Activated naive CD8-positive, alpha-beta T cell treated with anti-CD3 and anti-CD28 coated beads for 36 hours (primary cell): ENCODE data around the gene ZBTB39. TPM values are rescaled to one million over a fixed set of nuclear protein-coding genes. Genes with fewer than 3 reads are reported as not detected.
"Not testable (repeated sequence)": the region's sequence is repeated elsewhere in the genome, so short reads cannot be mapped to it uniquely, and the experiment has no call there.

Experiments used
- DNase-seq: peaks from one replicate; pipeline ENCODE4 v3.0.0; 2021
- H3K27ac Mint-ChIP-seq: one replicate; pipeline ENCODE4 v1.8.0; 2022; ENCODE audit warnings: mild to moderate bottlenecking, moderate library complexity, mixed read lengths
- H3K27me3 Mint-ChIP-seq: one replicate; pipeline ENCODE4 v1.8.0; 2022; ENCODE audit warnings: mild to moderate bottlenecking, mixed read lengths
- H3K36me3 Mint-ChIP-seq: one replicate; pipeline ENCODE4 v1.8.0; 2021; ENCODE audit warnings: mild to moderate bottlenecking, mixed read lengths
- H3K4me1 Mint-ChIP-seq: one replicate; pipeline ENCODE4 v1.8.0; 2021; ENCODE audit warnings: mixed read lengths
- H3K4me3 Mint-ChIP-seq: one replicate; pipeline ENCODE4 v1.8.0; 2022; ENCODE audit warnings: mild to moderate bottlenecking, moderate library complexity, mixed read lengths
- H3K9me3 Mint-ChIP-seq: one replicate; pipeline ENCODE4 v1.8.0; 2022; ENCODE audit warnings: mixed read lengths
- total RNA-seq, 2 experiments: library from RNA; stranded (reverse); gene quantifications; one replicate each; pipeline ENCODE4 v1.2.3, GENCODE V29; 2021

The ZBTB39 gene
- total RNA-seq, result 1 to 10 TPM; 7.0 to 7.2 TPM

- peaks cover 38% of the 10 kb centered on the region for H3K4me1 Mint-ChIP-seq
- H3K27ac Mint-ChIP-seq, result peak within 1 kb of the TSS; percentile 72
Measured at GRCh38 chr12:57005980-57006808, at the start of gene ZBTB39. ZBTB39 (minus strand) TSS chr12:57006546; CDS start chr12:57004917, 1,629 bp downstream.

GRCh38 chr12:57055824-57056223 is 49.5 kb upstream of the ZBTB39 start:
- Mint-ChIP-seq H3K27me3 (no peaks in the 10 kb centered on the region), H3K36me3 (peaks cover 52% of the 10 kb centered on the region), H3K27ac (peak overlapping the region; percentile 54), H3K9me3 (no peaks in the 10 kb centered on the region), H3K4me1 (peaks cover 36% of the 10 kb centered on the region), H3K4me3 (no peak overlapping the region)
- DNase-seq, result no peak

More at GRCh38 chr12:57005980-57006808, at the start of gene ZBTB39:
- peaks cover 10% of the 10 kb centered on the region for H3K36me3 Mint-ChIP-seq
- DNase-seq, result peak; percentile 83
- H3K27me3 Mint-ChIP-seq, result no peaks in the 10 kb centered on the region
- H3K9me3 Mint-ChIP-seq, result no peaks in the 10 kb centered on the region
- H3K4me3 Mint-ChIP-seq, result peak within 1 kb of the TSS; percentile 88

- H3K27ac Mint-ChIP-seq, H3K9me3 Mint-ChIP-seq, DNase-seq, H3K27me3 Mint-ChIP-seq, H3K4me3 Mint-ChIP-seq: not testable (repeated sequence)
- H3K36me3 Mint-ChIP-seq, result peaks cover 40% of the 10 kb centered on the region
- peaks cover 32% of the 10 kb centered on the region for H3K4me1 Mint-ChIP-seq
Measured at GRCh38 chr12:57053901-57054300, 47.6 kb upstream of the ZBTB39 start.

GRCh38 chr12:57053146-57053545 is 46.8 kb upstream of the ZBTB39 start:
- H3K4me3 Mint-ChIP-seq, H3K27ac Mint-ChIP-seq, DNase-seq, H3K9me3 Mint-ChIP-seq, H3K27me3 Mint-ChIP-seq: not testable (repeated sequence)
- Mint-ChIP-seq H3K36me3 (peaks cover 34% of the 10 kb centered on the region), H3K4me1 (peaks cover 35% of the 10 kb centered on the region)

GRCh38 chr12:57051011-57051410 is 44.7 kb upstream of the ZBTB39 start:
- peaks cover 21% of the 10 kb centered on the region for H3K36me3 Mint-ChIP-seq
- H3K9me3 Mint-ChIP-seq, result no peaks in the 10 kb centered on the region
- H3K4me3 Mint-ChIP-seq, result no peak overlapping the region
- no peak for DNase-seq
- peaks cover 34% of the 10 kb centered on the region for H3K4me1 Mint-ChIP-seq
- no peak overlapping the region for H3K27ac Mint-ChIP-seq
- H3K27me3 Mint-ChIP-seq, result no peaks in the 10 kb centered on the region

GRCh38 chr12:57049890-57050289 is 43.5 kb upstream of the ZBTB39 start, which contains the start of gene MYO1A:
MYO1A (minus strand) TSS chr12:57050129; CDS start chr12:57048323, 1,806 bp downstream.
- Mint-ChIP-seq H3K36me3 (peaks cover 18% of the 10 kb centered on the region), H3K27ac (no peak within 1 kb of the TSS), H3K4me3 (no peak within 1 kb of the TSS), H3K9me3 (no peaks in the 10 kb centered on the region), H3K27me3 (no peaks in the 10 kb centered on the region), H3K4me1 (peaks cover 37% of the 10 kb centered on the region)
- no peak for DNase-seq

- Mint-ChIP-seq H3K27ac (no peak overlapping the region), H3K4me3 (no peak overlapping the region), H3K27me3 (no peaks in the 10 kb centered on the region), H3K36me3 (peaks cover 13% of the 10 kb centered on the region), H3K9me3 (no peaks in the 10 kb centered on the region), H3K4me1 (peaks cover 37% of the 10 kb centered on the region)
- DNase-seq, result no peak
Measured at GRCh38 chr12:57049119-57049446, 42.7 kb upstream of the ZBTB39 start.

GRCh38 chr12:57048423-57049118 is 42.2 kb upstream of the ZBTB39 start:
- DNase-seq, result no peak
- Mint-ChIP-seq H3K9me3 (no peaks in the 10 kb centered on the region), H3K27me3 (no peaks in the 10 kb centered on the region), H3K36me3 (peaks cover 8% of the 10 kb centered on the region), H3K27ac (peak overlapping the region; percentile 84), H3K4me3 (no peak overlapping the region), H3K4me1 (peaks cover 37% of the 10 kb centered on the region)

GRCh38 chr12:57047981-57048380 is 41.6 kb upstream of the ZBTB39 start:
- Mint-ChIP-seq H3K9me3 (no peaks in the 10 kb centered on the region), H3K27ac (peak overlapping the region; percentile 84), H3K4me1 (peaks cover 37% of the 10 kb centered on the region), H3K36me3 (peaks cover 2% of the 10 kb centered on the region), H3K4me3 (peak overlapping the region; percentile 7), H3K27me3 (no peaks in the 10 kb centered on the region)
- no peak for DNase-seq

GRCh38 chr12:57046947-57047890 is 40.9 kb upstream of the ZBTB39 start:
- H3K27ac Mint-ChIP-seq, result peak overlapping the region; percentile 84

GRCh38 chr12:57046086-57046791 is 39.9 kb upstream of the ZBTB39 start:
- H3K36me3 Mint-ChIP-seq, result peaks cover 1% of the 10 kb centered on the region
- peak overlapping the region; percentile 4 for H3K27ac Mint-ChIP-seq
- no peaks in the 10 kb centered on the region for H3K9me3 Mint-ChIP-seq
- peaks cover 3% of the 10 kb centered on the region for H3K27me3 Mint-ChIP-seq
- peaks cover 34% of the 10 kb centered on the region for H3K4me1 Mint-ChIP-seq
- DNase-seq, result no peak
- no peak overlapping the region for H3K4me3 Mint-ChIP-seq

More at GRCh38 chr12:57046947-57047890, 40.9 kb upstream of the ZBTB39 start:
- H3K27me3 Mint-ChIP-seq, result peaks cover under 1% of the 10 kb centered on the region
- H3K4me1 Mint-ChIP-seq, result peaks cover 37% of the 10 kb centered on the region
- peak overlapping the region; percentile 7 for H3K4me3 Mint-ChIP-seq
- no peaks in the 10 kb centered on the region for H3K9me3 Mint-ChIP-seq
- H3K36me3 Mint-ChIP-seq, result peaks cover 1% of the 10 kb centered on the region
- DNase-seq, result peak; percentile 54

GRCh38 chr12:57044889-57045288 is 38.5 kb upstream of the ZBTB39 start:
- Mint-ChIP-seq H3K36me3 (peaks cover 1% of the 10 kb centered on the region), H3K4me1 (peaks cover 30% of the 10 kb centered on the region), H3K27ac (no peak overlapping the region), H3K9me3 (no peaks in the 10 kb centered on the region), H3K4me3 (no peak overlapping the region), H3K27me3 (peaks cover 3% of the 10 kb centered on the region)
- no peak for DNase-seq

GRCh38 chr12:57044468-57044867 is 38.1 kb upstream of the ZBTB39 start:
- peaks cover 3% of the 10 kb centered on the region for H3K27me3 Mint-ChIP-seq
- H3K27ac Mint-ChIP-seq, result no peak overlapping the region
- H3K4me3 Mint-ChIP-seq, result no peak overlapping the region
- DNase-seq, result no peak
- peaks cover 30% of the 10 kb centered on the region for H3K4me1 Mint-ChIP-seq
- H3K9me3 Mint-ChIP-seq, result no peaks in the 10 kb centered on the region
- peaks cover 1% of the 10 kb centered on the region for H3K36me3 Mint-ChIP-seq

- Mint-ChIP-seq H3K27ac (no peak overlapping the region), H3K9me3 (no peaks in the 10 kb centered on the region)
Measured at GRCh38 chr12:57042695-57043094, 36.3 kb upstream of the ZBTB39 start.

More at GRCh38 chr12:57042695-57043094, 36.3 kb upstream of the ZBTB39 start:
- H3K4me3 Mint-ChIP-seq, result no peak overlapping the region
- no peak for DNase-seq
- peaks cover 1% of the 10 kb centered on the region for H3K36me3 Mint-ChIP-seq
- H3K27me3 Mint-ChIP-seq, result peaks cover 3% of the 10 kb centered on the region
- peaks cover 16% of the 10 kb centered on the region for H3K4me1 Mint-ChIP-seq
